SIG-M5 treated with dmso at 0.1 percent for 504 hours (cell line): ENCODE data around the gene MAP4K2.

Experiments used
- DNase-seq: peaks from one replicate; lab custom pipeline; 2025; ENCODE audit not compliant: unreplicated experiment; lab: John Stamatoyannopoulos, UW

Gene MAP4K2

GRCh38 chr11:64792482-64792881 lies 10.5 kb downstream of the MAP4K2 start:
- no peak for DNase-seq

- DNase-seq = no peak
Measured at GRCh38 chr11:64791781-64792291, 11.2 kb downstream of the MAP4K2 start.

GRCh38 chr11:64790205-64791095 lies 12.6 kb downstream of the MAP4K2 start:
- no peak for DNase-seq

- DNase-seq = no peak
Measured at GRCh38 chr11:64789331-64790204, 13.4 kb downstream of the MAP4K2 start.

GRCh38 chr11:64788321-64789215 lies 14.4 kb downstream of the MAP4K2 start:
- no peak for DNase-seq

- peak; percentile 46 for DNase-seq
Measured at GRCh38 chr11:64787526-64788320, 15.3 kb downstream of the MAP4K2 start.

GRCh38 chr11:64786308-64786707 lies 16.7 kb downstream of the MAP4K2 start:
- no peak for DNase-seq

GRCh38 chr11:64784813-64785581 lies 18.0 kb downstream of the MAP4K2 start:
- DNase-seq = no peak

- peak; percentile 99 for DNase-seq
Measured at GRCh38 chr11:64778473-64779298, 24.3 kb downstream of the MAP4K2 start, which contains the start of gene SF1. TSS of gene SF1 (minus strand) at chr11:64778542. CDS start at chr11:64778392, 150 bp downstream.

GRCh38 chr11:64778223-64778472 lies 24.9 kb downstream of the MAP4K2 start:
- DNase-seq = no peak

GRCh38 chr11:64777449-64778222 lies 25.4 kb downstream of the MAP4K2 start:
- DNase-seq = peak; percentile 74

GRCh38 chr11:64776875-64777274 lies 26.1 kb downstream of the MAP4K2 start:
- DNase-seq = no peak

GRCh38 chr11:64776425-64776824 lies 26.6 kb downstream of the MAP4K2 start:
- DNase-seq = no peak

GRCh38 chr11:64774144-64774543 lies 28.9 kb downstream of the MAP4K2 start:
- DNase-seq = no peak

- peak; percentile 29 for DNase-seq
Measured at GRCh38 chr11:64772303-64773018, 30.6 kb downstream of the MAP4K2 start.

- peak; percentile 46 for DNase-seq
Measured at GRCh38 chr11:64771861-64772260, 31.2 kb downstream of the MAP4K2 start.

GRCh38 chr11:64770120-64770519 lies 32.9 kb downstream of the MAP4K2 start:
- no peak for DNase-seq
